BJ (cell line): Measurements from ENCODE around the gene IFIT1B. TPM values are rescaled to one million over a fixed set of nuclear protein-coding genes. Genes with fewer than 3 reads are reported as not detected.

Source experiments
- CTCF ChIA-PET: fragments of 350-600 bp; formaldehyde crosslinking; extraction: SDS; loops from one replicate; lab custom pipeline; 2021; ENCODE audit warnings: antibody characterized with exemption, inconsistent platforms; lab: Yijun Ruan, JAX
- POLR2A ChIA-PET: fragments of 300-600 bp; sonication (Branson Sonifier 250); formaldehyde crosslinking; extraction: SDS; loops from one replicate; lab custom pipeline; 2021; ENCODE audit warnings: antibody characterized with exemption; lab: Charles Lee
- DNase-seq: peaks from one replicate; pipeline ENCODE4 v3.0.0-alpha.2; 2011; ENCODE audit warnings: low read depth
- H3K27me3 ChIP-seq: 2 replicates; pipeline ENCODE4 v1.6.0; 2011; ENCODE audit warnings: low read length; ENCODE audit not compliant: control insufficient read depth, insufficient read depth
- H3K36me3 ChIP-seq: 2 replicates; pipeline ENCODE4 v1.5.1; 2011; ENCODE audit warnings: low read length; ENCODE audit not compliant: control insufficient read depth, insufficient read depth
- H3K4me3 ChIP-seq: 2 replicates; pipeline ENCODE4 v1.5.1; 2011; ENCODE audit warnings: low read depth, mild to moderate bottlenecking, control low read depth, low read length
- CTCF ChIP-seq: IDR thresholded peaks from 2 replicates; pipeline ENCODE4 v1.5.1; 2011; ENCODE audit warnings: low read depth, mild to moderate bottlenecking, control low read depth, inconsistent platforms, low read length, moderate library complexity; ENCODE audit not compliant: insufficient read depth
- polyA plus RNA-seq: library from polyadenylated mRNA; depleted of rRNA; stranded (reverse); fragments of >200 nt; gene quantifications from 2 replicates; pipeline ENCODE4 v1.2.3, GENCODE V29; 2011

IFIT1B gene
- polyA plus RNA-seq, 1 experiment = not detected

GRCh38 chr10:89374713-89375141, 3.1 kb upstream of the IFIT1B start:
- TF ChIP-seq CTCF = no peak
- H3K36me3 ChIP-seq = no peaks in the 10 kb centered on the region
- no peaks in the 10 kb centered on the region for H3K27me3 ChIP-seq
- no peak for DNase-seq
- H3K4me3 ChIP-seq = no peak overlapping the region
- ChIA-PET CTCF (interaction anchor here (0.6 to 1.2 kb wide), 2 partner anchors 52 to 157 kb away, joined by 3 read pairs; no protein-coding TSS in a partner anchor), POLR2A (interaction anchor here (0.7 kb wide), 1 partner anchor 398 kb away, joined by 4 read pairs; no protein-coding TSS in a partner anchor)

DNA sequence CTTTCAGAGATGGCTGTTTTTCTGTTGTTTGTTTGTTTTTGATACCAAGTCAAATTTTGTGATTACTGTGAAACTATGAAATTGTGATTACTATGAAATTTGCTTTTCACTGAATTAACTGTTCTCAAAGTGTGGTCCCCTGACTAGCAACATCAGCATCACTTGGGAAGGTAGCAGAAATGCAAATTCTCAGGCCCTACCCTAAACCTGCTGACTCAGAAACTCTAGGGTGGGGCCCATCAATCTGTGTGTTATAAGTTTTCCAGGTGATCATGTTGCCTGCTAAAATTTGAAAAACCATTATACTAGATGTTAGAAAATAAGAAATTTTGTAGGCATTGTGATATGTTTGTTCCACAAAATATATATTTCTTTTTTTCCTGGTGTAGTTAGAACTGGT, 1.2 kb downstream of the IFIT1B start:
- CTCF ChIA-PET = interaction anchor here (0.8 to 1.0 kb wide), 3 partner anchors 10 to 117 kb away, joined by 3 read pairs; no protein-coding TSS in a partner anchor
- DNase-seq = no peak
- TF ChIP-seq CTCF = no peak
- no peaks in the 10 kb centered on the region for H3K27me3 ChIP-seq
- no peak overlapping the region for H3K4me3 ChIP-seq
- POLR2A ChIA-PET = no interaction called here
- H3K36me3 ChIP-seq = no peaks in the 10 kb centered on the region

- no peaks in the 10 kb centered on the region for H3K27me3 ChIP-seq
- ChIA-PET CTCF (no interaction called here), POLR2A (no interaction called here)
- DNase-seq = no peak
- no peaks in the 10 kb centered on the region for H3K36me3 ChIP-seq
- TF ChIP-seq CTCF = no peak
- H3K4me3 ChIP-seq = no peak overlapping the region
Measured at GRCh38 chr10:89382757-89383156, 4.9 kb downstream of the IFIT1B start.

DNA sequence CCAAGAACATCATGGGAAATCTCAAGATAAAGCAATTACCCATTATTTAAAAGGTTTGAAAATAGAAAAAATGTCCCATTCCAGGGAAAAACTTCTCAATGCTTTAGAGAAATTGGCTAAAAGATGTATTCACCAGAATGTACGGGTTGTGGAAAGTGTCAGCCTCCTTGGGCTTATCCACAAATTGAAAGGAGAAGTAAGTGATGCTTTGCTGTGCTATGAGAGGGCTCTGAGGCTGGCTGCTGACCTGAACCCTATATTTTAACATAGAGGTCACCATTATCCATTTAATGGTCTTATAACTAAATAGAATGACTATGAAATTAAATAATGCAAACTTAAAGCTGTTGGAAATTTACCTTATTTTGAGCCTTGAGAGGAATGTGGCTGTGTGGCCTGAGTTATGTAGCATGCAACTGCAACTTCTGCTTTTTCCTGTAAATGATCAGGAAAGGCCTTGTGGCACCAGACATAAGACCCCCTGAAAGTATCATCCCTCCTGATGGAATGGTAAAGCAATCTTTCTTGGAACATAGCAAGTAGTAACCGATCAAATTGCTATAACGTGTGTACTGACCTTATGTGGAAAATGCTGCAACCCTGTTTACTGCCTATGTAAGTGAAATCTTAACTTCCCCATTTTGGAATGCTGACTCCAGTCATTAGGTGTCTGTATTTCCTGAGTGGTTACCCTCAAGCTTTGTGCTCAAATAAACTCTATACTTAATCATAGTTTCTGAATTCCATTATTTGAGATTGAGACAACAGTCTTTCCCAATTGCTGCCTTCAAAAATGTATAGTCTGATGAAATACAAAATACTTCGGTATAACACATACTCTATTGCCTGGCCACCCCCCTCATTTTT, 6.9 kb downstream of the IFIT1B start:
- ChIA-PET POLR2A (no interaction called here), CTCF (interaction anchor here (0.8 to 1.3 kb wide), 2 partner anchors 8 to 15 kb away, joined by 3 to 7 read pairs; no protein-coding TSS in a partner anchor)
- H3K27me3 ChIP-seq = no peaks in the 10 kb centered on the region
- H3K36me3 ChIP-seq = no peaks in the 10 kb centered on the region
- H3K4me3 ChIP-seq = no peak overlapping the region
- TF ChIP-seq CTCF = no peak
- DNase-seq = no peak

GRCh38 chr10:89388806-89389205, 10.9 kb downstream of the IFIT1B start:
- Histone ChIP-seq H3K4me3 (no peak overlapping the region), H3K36me3 (no peaks in the 10 kb centered on the region), H3K27me3 (no peaks in the 10 kb centered on the region)
- ChIA-PET CTCF (interaction anchor here (0.7 to 1.8 kb wide), 6 partner anchors 10 to 138 kb away, joined by 3 to 7 read pairs (median 4); no protein-coding TSS in a partner anchor), POLR2A (no interaction called here)
- no peak for DNase-seq
- no peak for TF ChIP-seq CTCF
